K562 (cell line): Measurements from ENCODE around the gene ATP2A2. TPM values are rescaled to one million over a fixed set of nuclear protein-coding genes. Genes with fewer than 3 reads are reported as not detected.

ENCODE experiments used
- ADNP ChIP-seq: fragments of 200-800 bp; sonication (Bioruptor generic); IDR thresholded peaks from 2 replicates; pipeline ENCODE4 v1.6.1; 2016; ENCODE audit warnings: missing genetic modification characterization, missing compliant biosample characterization
- ATF3 ChIP-seq, 2 experiments: fragments of 450-650 bp in 1 of 2; sonication (generic) in 1 of 2; formaldehyde crosslinking in 1 of 2; IDR thresholded peaks in 1 of 2; conservative IDR thresholded peaks in 1 of 2; 2 replicates each; pipeline versions ENCODE4 v1.6.1 to v1.8.1; 2016 to 2023; ENCODE audit warnings: mild to moderate bottlenecking in 2 of 2, moderate library complexity in 2 of 2, inconsistent platforms in 1 of 2, missing genetic modification reagents in 1 of 2
- CBFA2T3 ChIP-seq: fragments of 450-650 bp; IDR thresholded peaks from 2 replicates; pipeline ENCODE4 v1.6.1; 2017
- CHD1 ChIP-seq: fragments of 200-600 bp; sonication (generic); IDR thresholded peaks from one replicate; pipeline ENCODE4 v1.6.1; 2012; ENCODE audit warnings: mild to moderate bottlenecking, moderate library complexity, low read length, inconsistent platforms
- CREB3L1 ChIP-seq: fragments of 450-650 bp; IDR thresholded peaks from 2 replicates; pipeline ENCODE4 v1.6.1; 2014; ENCODE audit warnings: low read depth, mild to moderate bottlenecking, moderate library complexity, borderline replicate concordance
- CSDE1 ChIP-seq, 2 experiments: fragments of 450-650 bp; IDR thresholded peaks; 2 replicates each; pipeline ENCODE4 v1.6.1; 2016; ENCODE audit warnings: mild to moderate bottlenecking in 1 of 2
- FOS ChIP-seq: IDR thresholded peaks from 3 replicates; pipeline ENCODE4 v1.6.1; 2011; ENCODE audit not compliant: insufficient read length; ENCODE audit errors: extremely low read depth
- ID3 ChIP-seq, 2 experiments: fragments of 250-450 bp in 1 of 2; fragments of 450-650 bp in 1 of 2; sonication (Bioruptor Pico) in 1 of 2; IDR thresholded peaks; 2 replicates each; pipeline versions ENCODE4 v1.6.1 to v1.8.0; 2016 to 2021; ENCODE audit warnings: mild to moderate bottlenecking in 2 of 2, moderate library complexity in 2 of 2, missing compliant biosample characterization in 1 of 2, missing genetic modification characterization in 1 of 2
- JUND ChIP-seq, 2 experiments: IDR thresholded peaks; 2 replicates in 1 of 2; 3 replicates in 1 of 2; pipeline ENCODE4 v1.6.1; 2011; ENCODE audit warnings: borderline replicate concordance in 2 of 2, low read depth in 2 of 2, low read length in 2 of 2, improper control_type of control experiment in 1 of 2, missing biosample characterization in 1 of 2, missing genetic modification characterization in 1 of 2, missing genetic modification reagents in 1 of 2
- LARP7 ChIP-seq: fragments of 450-650 bp; IDR thresholded peaks from 2 replicates; pipeline ENCODE4 v1.6.1; 2016
- MED1 ChIP-seq: sonication (generic); formaldehyde crosslinking; IDR thresholded peaks from 2 replicates; pipeline ENCODE4 v1.8.1; 2023; ENCODE audit warnings: missing genetic modification reagents, borderline replicate concordance
- MEIS2 ChIP-seq: fragments of 450-650 bp; IDR thresholded peaks from 2 replicates; pipeline ENCODE4 v1.6.1; 2014; ENCODE audit warnings: mild to moderate bottlenecking; ENCODE audit not compliant: partially characterized antibody
- MITF ChIP-seq: IDR thresholded peaks from 2 replicates; pipeline ENCODE4 v1.6.1; 2014; ENCODE audit warnings: antibody characterized with exemption
- NCOA4 ChIP-seq: fragments of 450-650 bp; IDR thresholded peaks from 2 replicates; pipeline ENCODE4 v1.6.1; 2018; ENCODE audit warnings: mild to moderate bottlenecking; ENCODE audit not compliant: partially characterized antibody
- NEUROD1 ChIP-seq: fragments of 150-350 bp; IDR thresholded peaks from 2 replicates; pipeline ENCODE4 v1.6.1; 2014; ENCODE audit warnings: borderline replicate concordance, low read length, low read depth; ENCODE audit not compliant: partially characterized antibody
- PCBP1 ChIP-seq: fragments of 200-400 bp; formaldehyde crosslinking; IDR thresholded peaks from 2 replicates; pipeline ENCODE4 v1.6.1; 2018; ENCODE audit warnings: mild to moderate bottlenecking, low read depth, low read length; ENCODE audit not compliant: poor library complexity, severe bottlenecking
- POLR2AphosphoS5 ChIP-seq: IDR thresholded peaks from 2 replicates; pipeline ENCODE4 v1.6.1; 2011; ENCODE audit warnings: mild to moderate bottlenecking, low read depth, low read length, moderate library complexity; ENCODE audit not compliant: control insufficient read depth, insufficient read depth
- PURB ChIP-seq: sonication (generic); formaldehyde crosslinking; IDR thresholded peaks from 2 replicates; pipeline ENCODE4 v1.9.0; 2021; ENCODE audit warnings: low read depth, mild to moderate bottlenecking, missing genetic modification reagents
- SETDB1 ChIP-seq: IDR thresholded peaks from one replicate; pipeline ENCODE4 v1.6.1; 2012; ENCODE audit warnings: low read length, control low read depth, inconsistent platforms
- ZNF639 ChIP-seq, 2 experiments: fragments of 200-800 bp in 1 of 2; sonication (Bioruptor generic) in 1 of 2; sonication (generic) in 1 of 2; formaldehyde crosslinking in 1 of 2; IDR thresholded peaks in 1 of 2; conservative IDR thresholded peaks in 1 of 2; 2 replicates each; pipeline versions ENCODE4 v1.5.0 to v1.6.1; 2016 to 2020; ENCODE audit warnings: missing compliant biosample characterization in 1 of 2, missing genetic modification characterization in 1 of 2, missing genetic modification reagents in 1 of 2
- polyA plus RNA-seq, 8 experiments: library from polyadenylated mRNA; depleted of rRNA in 4 of 8; stranded (reverse) in 5 of 8; unstranded in 3 of 8; fragments of >200 nt; fragmentation: Nextera tagmentation in 2 of 8; fragmentation: Illumina TruSeq in 1 of 8; extraction: Ambion mirVana in 2 of 8; extraction: Trizol in 1 of 8; gene quantifications; 2 replicates each; pipeline versions ENCODE4 v1.2.1 to v1.2.3, GENCODE V29; 2011 to 2014; ENCODE audit warnings: inconsistent platforms in 1 of 8, missing spikeins in 1 of 8
- total RNA-seq, 7 experiments: library from RNA; depleted of rRNA in 6 of 7; stranded (reverse); fragments of >200 nt in 6 of 7; fragmentation: Illumina TruSeq in 2 of 7; extraction: Trizol in 2 of 7; gene quantifications; 2 replicates each; pipeline versions ENCODE4 v1.2.1 to v1.2.3, GENCODE V29; 2011 to 2021; ENCODE audit warnings: low replicate concordance in 1 of 7

Gene ATP2A2
- total and polyA plus RNA-seq, 9 of the 15 experiments (the other 6 are each of a cell fraction or from before 2014, with no cell fraction given): 5.2 to 205 (median 51.6) TPM

GRCh38 chr12:110354172-110354780 is 73.2 kb downstream of the ATP2A2 start (continued):
- no peak for TF ChIP-seq PURB
- TF ChIP-seq CBFA2T3: peak; percentile 99
- TF ChIP-seq ZNF639 (CRISPR knock-in tag; conservative IDR thresholded peaks at IDR 0.05 in 1 of 2, IDR thresholded peaks at IDR 0.05 in 1 of 2): peak in 1 of 2 experiments; percentile 75; a peak in 1 of 4 replicates
- TF ChIP-seq CHD1: no peak
- no peak for TF ChIP-seq LARP7
- no peak for TF ChIP-seq NCOA4
- peak; percentile 90; the same call in 1 of the 2 replicates for TF ChIP-seq MED1
- peak; percentile 77 for TF ChIP-seq NEUROD1
- TF ChIP-seq ADNP: peak; percentile 94
- peak; percentile 98 for TF ChIP-seq POLR2AphosphoS5
- TF ChIP-seq FOS: peak; percentile 31
- no peak for TF ChIP-seq CREB3L1
- no peak for TF ChIP-seq CSDE1 (IDR thresholded peaks at IDR 0.05)
- no peak for TF ChIP-seq MITF
- peak; percentile 95 for TF ChIP-seq JUND (IDR thresholded peaks at IDR 0.05; ENCODE audit: borderline replicate concordance, low read depth, low read length)
- TF ChIP-seq JUND (tag; IDR thresholded peaks at IDR 0.05; ENCODE audit: borderline replicate concordance, low read depth, low read length): peak; percentile 98
- TF ChIP-seq MEIS2: peak; percentile 55
- TF ChIP-seq SETDB1: no peak
- no peak for TF ChIP-seq PCBP1
- no peak for TF ChIP-seq ID3 (CRISPR knock-in tag; IDR thresholded peaks at IDR 0.05)
- 0 out of 2 replicates have a peak, but pooled peaks have one; percentile 39 for TF ChIP-seq ID3 (tag; IDR thresholded peaks at IDR 0.05)
- TF ChIP-seq ATF3 (IDR thresholded peaks at IDR 0.05): peak; percentile 96
- TF ChIP-seq ATF3 (CRISPR knock-in tag; conservative IDR thresholded peaks at IDR 0.05): peak; percentile 94
